ENCODE results near the gene OPN4.

- TF ChIP-seq EZH2 (IDR thresholded peaks at IDR 0.05; ENCODE audit: insufficient read depth, poor library complexity, severe bottlenecking) (no peak), EZH2phosphoT487 (IDR thresholded peaks at IDR 0.05; ENCODE audit: insufficient read depth, low read depth) (no peak)
Measured at GRCh38 chr10:86673216-86673826, 19.0 kb downstream of the OPN4 start.
